Neural progenitor cell (in vitro differentiated cells): Measurements from ENCODE around the gene TMX2. TPM values are rescaled to one million over a fixed set of nuclear protein-coding genes. Genes with fewer than 3 reads are reported as not detected.

ENCODE experiments used
- DNase-seq: peaks from one replicate; pipeline ENCODE4 v3.0.0-alpha.2; 2016; ENCODE audit warnings: low spot score
- H2AFZ ChIP-seq: fragments of 200-600 bp; sonication (generic); replicated peaks from 2 replicates; pipeline ENCODE4 v1.6.1; 2016; ENCODE audit warnings: antibody characterized with exemption
- H3F3A ChIP-seq: fragments of 200-600 bp; sonication (generic); 2 replicates; pipeline ENCODE4 v1.6.1; 2016; ENCODE audit warnings: antibody characterized with exemption, low read depth
- H3K27ac ChIP-seq: fragments of 200-600 bp; sonication (generic); 2 replicates; pipeline ENCODE4 v1.5.1; 2016; ENCODE audit warnings: mild to moderate bottlenecking
- H3K27me3 ChIP-seq: fragments of 200-600 bp; sonication (generic); 2 replicates; pipeline ENCODE4 v1.6.1; 2016; ENCODE audit warnings: mild to moderate bottlenecking, moderate library complexity
- H3K36me3 ChIP-seq: fragments of 200-600 bp; sonication (generic); 2 replicates; pipeline ENCODE4 v1.5.1; 2016
- H3K4me1 ChIP-seq: fragments of 200-600 bp; sonication (generic); 2 replicates; pipeline ENCODE4 v1.6.1; 2016; ENCODE audit warnings: mixed run types
- H3K4me2 ChIP-seq: fragments of 200-600 bp; sonication (generic); 2 replicates; pipeline ENCODE4 v1.6.1; 2016
- H3K4me3 ChIP-seq: fragments of 200-600 bp; sonication (generic); 2 replicates; pipeline ENCODE4 v1.5.1; 2016
- H3K79me2 ChIP-seq: fragments of 200-600 bp; sonication (generic); 2 replicates; pipeline ENCODE4 v1.6.1; 2016; ENCODE audit warnings: low read depth
- H3K9ac ChIP-seq: fragments of 200-600 bp; sonication (generic); 2 replicates; pipeline ENCODE4 v1.6.1; 2016
- H3K9me3 ChIP-seq: fragments of 200-600 bp; sonication (generic); 2 replicates; pipeline ENCODE4 v1.5.1; 2016; ENCODE audit warnings: low read depth
- H4K20me1 ChIP-seq: fragments of 200-600 bp; sonication (generic); 2 replicates; pipeline ENCODE4 v1.6.1; 2016; ENCODE audit warnings: low read depth
- H3K27ac Mint-ChIP-seq: 3 replicates; pipeline ENCODE4 v1.8.0; 2021; ENCODE audit warnings: mixed read lengths
- H3K27me3 Mint-ChIP-seq: 2 replicates; pipeline ENCODE4 v1.8.0; 2022; ENCODE audit warnings: low read depth, mild to moderate bottlenecking, inconsistent platforms, moderate library complexity, mixed read lengths; ENCODE audit not compliant: insufficient read depth
- H3K36me3 Mint-ChIP-seq: 3 replicates; pipeline ENCODE4 v1.8.0; 2021; ENCODE audit warnings: mixed read lengths
- H3K4me1 Mint-ChIP-seq: 3 replicates; pipeline ENCODE4 v1.8.0; 2021; ENCODE audit warnings: mixed read lengths
- H3K4me3 Mint-ChIP-seq: 3 replicates; pipeline ENCODE4 v1.8.0; 2021; ENCODE audit warnings: mild to moderate bottlenecking, moderate library complexity, mixed read lengths
- H3K9me3 Mint-ChIP-seq: 3 replicates; pipeline ENCODE4 v1.8.0; 2020; ENCODE audit warnings: mixed read lengths
- CTCF ChIP-seq: fragments of 200-600 bp; sonication (generic); IDR thresholded peaks from 2 replicates; pipeline ENCODE4 v1.5.1; 2017; ENCODE audit warnings: antibody characterized with exemption, mild to moderate bottlenecking
- EZH2 ChIP-seq: fragments of 200-600 bp; sonication (generic); IDR thresholded peaks from 2 replicates; pipeline ENCODE4 v1.6.1; 2017; ENCODE audit warnings: antibody characterized with exemption, mild to moderate bottlenecking, moderate library complexity
- EZH2phosphoT487 ChIP-seq: fragments of 200-600 bp; sonication (generic); IDR thresholded peaks from 2 replicates; pipeline ENCODE4 v1.6.1; 2017; ENCODE audit warnings: antibody characterized with exemption
- total RNA-seq: library from RNA; depleted of rRNA; stranded (reverse); fragments of >200 nt; gene quantifications from 2 replicates; pipeline ENCODE4 v1.2.3, GENCODE V29; 2015; ENCODE audit warnings: low replicate concordance

TMX2 gene
- 65.9 and 66.5 TPM in 2 replicates for total RNA-seq

GRCh38 chr11:57712256-57713150 lies at the start of gene TMX2:
Gene TMX2 (plus strand): TSS chr11:57712593. CDS start chr11:57712619, 26 bp downstream.
- Mint-ChIP-seq H3K27ac (peak within 1 kb of the TSS; percentile 91), H3K9me3 (peaks cover 4% of the 10 kb centered on the region), H3K27me3 (peaks cover 2% of the 10 kb centered on the region), H3K4me1 (peaks cover 24% of the 10 kb centered on the region), H3K4me3 (peak within 1 kb of the TSS; percentile 99), H3K36me3 (peaks cover 9% of the 10 kb centered on the region)
- peak; percentile 18 for TF ChIP-seq EZH2
- no peak for TF ChIP-seq CTCF
- Histone ChIP-seq H3F3A (peaks cover 12% of the 10 kb centered on the region), H3K9me3 (no peaks in the 10 kb centered on the region), H3K79me2 (peaks cover 63% of the 10 kb centered on the region), H3K27me3 (no peaks in the 10 kb centered on the region), H3K4me1 (peaks cover 12% of the 10 kb centered on the region), H2AFZ (peak within 1 kb of the TSS; percentile 93), H3K9ac (peak within 1 kb of the TSS; percentile 91), H3K4me3 (peak within 1 kb of the TSS; percentile 98), H3K36me3 (no peaks in the 10 kb centered on the region), H4K20me1 (peaks cover 15% of the 10 kb centered on the region), H3K27ac (peak within 1 kb of the TSS; percentile 95), H3K4me2 (peak within 1 kb of the TSS; percentile 97)
- DNase-seq, result peak; percentile 98

- TF ChIP-seq EZH2phosphoT487 (no peak), CTCF (peak; percentile 14), EZH2 (no peak)
- H3K36me3 Mint-ChIP-seq, result peaks cover 11% of the 10 kb centered on the region
- Histone ChIP-seq H3K4me1 (peaks cover 9% of the 10 kb centered on the region), H3K27ac (no peak overlapping the region), H3K27me3 (no peaks in the 10 kb centered on the region), H3K4me3 (no peak overlapping the region), H3K36me3 (no peaks in the 10 kb centered on the region), H3K79me2 (peaks cover 19% of the 10 kb centered on the region), H3K9me3 (no peaks in the 10 kb centered on the region), H2AFZ (no peak overlapping the region), H3K9ac (no peak overlapping the region), H3K4me2 (no peak overlapping the region), H3F3A (peaks cover 19% of the 10 kb centered on the region), H4K20me1 (no peaks in the 10 kb centered on the region)
- H3K4me3 Mint-ChIP-seq, result no peak overlapping the region
- H3K9me3 Mint-ChIP-seq, result no peaks in the 10 kb centered on the region
- peaks cover 14% of the 10 kb centered on the region for H3K4me1 Mint-ChIP-seq
- H3K27ac Mint-ChIP-seq, result no peak overlapping the region
- peaks cover 15% of the 10 kb centered on the region for H3K27me3 Mint-ChIP-seq
- no peak for DNase-seq
Observed at GRCh38 chr11:57662893-57663292, 49.5 kb upstream of the TMX2 start.

GRCh38 chr11:57663975-57664374 lies 48.4 kb upstream of the TMX2 start:
- Histone ChIP-seq H3K27me3 (no peaks in the 10 kb centered on the region), H3K9ac (no peak overlapping the region), H4K20me1 (peaks cover 4% of the 10 kb centered on the region), H3K4me2 (no peak overlapping the region), H2AFZ (no peak overlapping the region), H3K27ac (no peak overlapping the region), H3K36me3 (no peaks in the 10 kb centered on the region), H3K4me3 (no peak overlapping the region), H3K4me1 (peaks cover 6% of the 10 kb centered on the region), H3K9me3 (no peaks in the 10 kb centered on the region), H3K79me2 (peaks cover 15% of the 10 kb centered on the region), H3F3A (peaks cover 30% of the 10 kb centered on the region)
- H3K27me3 Mint-ChIP-seq, result peaks cover 15% of the 10 kb centered on the region
- H3K4me3 Mint-ChIP-seq, result no peak overlapping the region
- no peak for DNase-seq
- no peak overlapping the region for H3K27ac Mint-ChIP-seq
- no peaks in the 10 kb centered on the region for H3K9me3 Mint-ChIP-seq
- H3K4me1 Mint-ChIP-seq, result peaks cover 14% of the 10 kb centered on the region
- peaks cover 11% of the 10 kb centered on the region for H3K36me3 Mint-ChIP-seq
- TF ChIP-seq EZH2phosphoT487 (no peak), EZH2 (no peak), CTCF (no peak)
